HG03571 (cell line): ENCODE results near the gene PDE4C.

Experiments used
- ATAC-seq: cut with Tn5 transposase; IDR thresholded peaks from one replicate; pipeline ENCODE4 v1.9.1; 2021; ENCODE audit not compliant: unreplicated experiment

The PDE4C gene

DNA sequence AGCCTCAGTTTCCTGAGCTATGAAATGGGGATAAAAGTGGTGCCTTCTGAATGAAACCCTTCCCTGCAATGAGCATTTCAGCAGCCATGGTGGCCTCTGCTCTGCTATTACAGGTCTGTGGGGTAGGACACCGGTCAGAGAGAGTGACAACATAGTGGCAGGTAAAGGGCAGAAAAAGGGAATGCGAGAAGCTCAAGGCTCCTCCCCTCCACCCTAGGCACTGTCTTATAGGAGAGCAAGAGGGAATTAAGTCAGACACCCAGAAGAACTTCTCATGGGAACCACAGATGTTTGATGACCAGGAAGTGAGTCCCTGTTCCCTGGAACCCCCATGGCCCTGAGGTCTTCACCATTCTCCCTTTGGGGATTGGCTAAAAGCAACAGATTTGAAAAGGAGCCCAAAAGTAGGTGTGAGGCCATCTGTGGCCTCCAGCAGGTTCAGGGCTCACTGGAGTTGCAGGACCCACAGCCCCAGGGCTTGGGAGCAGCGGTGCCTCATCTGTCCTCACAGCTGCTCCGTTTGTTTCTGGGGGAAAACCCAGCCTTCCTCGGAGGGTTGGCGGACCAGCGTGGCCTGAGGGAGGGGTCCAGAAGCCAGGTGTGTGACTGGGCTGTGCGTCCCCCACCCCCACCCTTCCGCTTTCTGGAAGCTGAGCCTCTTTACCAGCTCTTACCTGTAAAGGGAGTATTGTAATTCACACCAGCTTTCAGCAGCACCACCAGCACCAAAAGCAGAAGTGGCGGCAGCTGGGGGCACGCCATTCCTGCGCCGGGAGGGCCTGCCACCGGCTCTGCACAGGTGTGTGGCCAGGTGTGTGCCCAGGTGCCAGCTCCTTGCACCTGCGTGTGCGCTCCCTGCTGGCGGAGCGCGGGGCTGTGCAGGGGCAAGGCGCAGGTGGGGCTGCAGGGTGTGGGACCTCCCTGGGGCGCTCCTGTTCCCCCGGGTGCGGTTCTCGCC lies 28.6 kb upstream of the PDE4C start:
- ATAC-seq: no peak

DNA sequence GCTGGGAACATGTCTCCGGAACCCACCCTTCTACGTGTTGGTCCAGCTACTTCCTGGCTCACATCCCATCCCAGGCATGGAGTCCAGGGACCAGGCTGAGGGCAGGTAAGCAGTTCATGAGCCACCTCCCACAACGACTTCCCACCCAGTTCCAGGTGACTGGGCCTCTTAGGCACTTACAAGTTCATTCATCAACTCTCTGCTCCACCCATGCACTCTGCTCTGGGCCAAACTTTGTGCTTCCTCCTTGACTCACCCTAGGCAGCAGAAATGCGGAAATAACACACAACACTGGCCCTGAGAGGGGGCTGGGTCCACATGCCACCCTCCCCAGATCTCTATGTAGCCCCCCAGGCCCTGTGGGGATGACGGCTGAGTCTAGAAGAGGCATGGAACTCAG lies 27.5 kb upstream of the PDE4C start:
- ATAC-seq: no peak

DNA sequence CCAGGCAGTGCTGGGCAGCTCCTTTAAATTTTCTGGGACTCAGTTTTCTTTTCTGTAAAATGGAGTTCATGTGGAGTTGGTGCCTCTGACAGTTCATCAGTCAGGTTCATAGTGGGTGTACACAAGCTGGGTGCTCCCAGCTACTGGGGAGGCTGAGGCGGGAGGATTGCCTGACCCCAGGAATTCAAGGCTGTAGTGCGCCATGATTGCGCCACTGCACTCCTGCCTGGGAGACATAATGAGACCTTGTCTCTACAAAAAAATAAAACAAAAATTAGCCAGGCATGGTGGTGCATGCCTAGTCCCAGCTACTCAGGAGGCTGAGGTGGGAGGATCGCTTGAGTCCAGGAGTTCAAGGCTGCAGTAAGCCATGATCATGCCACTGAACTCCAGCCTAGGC lies 26.9 kb upstream of the PDE4C start:
- ATAC-seq: no peak

DNA sequence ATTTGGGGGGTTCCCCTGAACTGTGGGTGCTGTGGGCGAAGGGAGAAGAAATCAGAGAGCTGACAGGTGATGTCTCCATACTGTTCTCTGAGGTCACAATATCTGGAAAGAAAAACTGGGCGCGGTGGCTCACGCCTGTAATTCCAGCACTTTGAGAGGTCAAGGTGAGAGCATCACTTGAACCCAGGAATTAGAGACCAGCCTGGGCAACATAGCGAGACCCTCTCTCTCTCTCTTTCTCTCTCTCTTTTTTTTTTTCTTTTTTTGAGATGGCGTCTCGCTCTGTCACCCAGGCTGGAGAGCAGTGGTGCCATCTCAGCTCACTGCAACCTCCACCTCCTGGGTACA lies 26.1 kb upstream of the PDE4C start:
- ATAC-seq: no peak

DNA sequence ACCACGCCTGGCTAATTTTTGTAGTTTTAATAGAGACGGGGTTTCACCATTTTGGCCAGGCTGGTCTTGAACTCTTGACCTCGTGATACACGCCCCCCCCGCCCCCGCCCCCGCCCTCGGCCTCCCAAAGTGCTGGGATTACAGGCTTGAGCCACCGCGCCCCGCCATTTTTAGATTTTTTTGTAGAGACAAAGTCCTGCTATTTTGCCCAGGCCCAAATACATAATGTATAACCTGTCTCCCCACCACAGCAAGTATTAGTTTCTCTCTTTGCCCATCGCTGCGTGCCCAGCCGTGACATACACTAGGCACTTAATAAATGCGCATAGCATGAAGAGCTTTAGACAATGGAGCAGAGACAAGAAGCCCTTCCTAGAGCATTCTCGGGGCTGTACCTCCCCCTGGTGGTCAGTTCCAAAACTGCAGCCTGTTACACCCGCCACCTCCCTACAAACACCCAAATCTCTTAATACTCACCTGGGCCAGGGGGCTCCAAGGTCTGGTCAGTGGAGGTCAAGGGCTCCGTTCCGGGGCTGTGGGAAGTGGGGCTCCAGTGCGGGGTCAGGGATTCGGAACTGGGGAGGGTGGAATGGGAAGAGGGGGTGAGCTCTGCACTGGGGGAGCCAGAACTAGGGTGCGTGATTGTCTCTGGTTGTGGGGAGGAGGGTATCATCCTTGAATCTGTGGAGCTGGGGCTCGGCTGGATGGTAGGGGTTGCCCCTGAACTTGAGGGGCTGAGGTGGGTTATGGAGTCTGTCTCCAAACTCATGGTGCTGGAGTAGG lies 25.5 kb upstream of the PDE4C start:
- ATAC-seq: no peak

DNA sequence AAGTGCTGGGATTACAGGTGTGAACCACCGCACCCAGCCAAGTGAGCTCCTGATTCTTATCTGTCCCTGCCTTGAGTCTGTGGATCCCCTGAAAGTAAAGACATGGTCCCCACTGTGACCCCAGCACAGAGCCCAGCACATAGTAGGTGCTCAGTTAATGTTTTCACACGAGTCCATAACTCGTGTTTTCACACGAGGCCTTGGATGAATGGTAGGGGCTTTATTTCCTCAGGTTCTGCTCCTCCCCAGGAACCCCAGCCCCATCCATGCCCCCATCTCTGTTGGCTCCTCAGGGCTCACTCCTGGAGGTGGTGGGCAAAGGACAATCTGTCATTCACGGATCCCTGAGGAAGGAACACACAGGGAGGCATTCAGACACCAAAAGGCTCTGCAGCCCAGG lies 23.6 kb upstream of the PDE4C start:
- no peak for ATAC-seq

DNA sequence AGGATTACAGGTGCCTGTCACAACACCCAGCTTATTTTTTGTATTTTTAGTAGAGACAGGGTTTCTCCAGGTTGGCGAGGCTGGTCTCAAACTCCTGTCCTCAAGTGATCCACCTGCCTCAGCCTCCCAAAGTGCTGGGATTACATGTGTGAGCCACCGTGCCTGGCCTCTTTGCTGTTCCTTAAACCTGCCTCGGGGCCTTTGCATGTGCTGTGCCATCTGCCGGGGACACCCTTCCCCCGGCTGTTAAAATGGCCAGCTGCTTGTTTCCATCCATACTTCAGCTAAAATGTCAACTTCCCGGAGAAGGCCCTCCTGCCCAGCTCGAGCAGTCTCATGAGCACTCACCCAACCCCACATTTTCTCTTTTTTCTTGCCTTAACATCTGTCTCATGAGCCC lies 19.1 kb upstream of the PDE4C start:
- no peak for ATAC-seq

DNA sequence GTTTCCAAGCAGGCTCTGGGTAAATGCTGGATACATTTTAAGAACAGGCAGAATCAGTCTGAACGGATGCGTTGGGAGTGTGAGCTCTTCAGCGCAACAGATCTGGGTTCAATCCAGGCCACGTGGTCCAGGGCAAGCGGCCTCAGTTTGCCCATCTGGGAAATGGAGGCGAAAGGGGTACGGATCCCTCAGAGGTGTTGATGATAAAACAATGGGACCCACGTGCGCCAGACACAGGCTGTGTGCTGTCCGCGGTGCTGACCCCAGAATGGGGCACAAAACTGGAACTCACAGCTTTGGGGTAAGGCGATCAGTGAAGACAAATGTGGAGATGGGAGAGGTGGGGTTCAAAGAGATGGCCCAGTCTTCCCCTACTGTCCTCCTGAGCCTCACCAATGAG lies 13.1 kb upstream of the PDE4C start:
- ATAC-seq: no peak

DNA sequence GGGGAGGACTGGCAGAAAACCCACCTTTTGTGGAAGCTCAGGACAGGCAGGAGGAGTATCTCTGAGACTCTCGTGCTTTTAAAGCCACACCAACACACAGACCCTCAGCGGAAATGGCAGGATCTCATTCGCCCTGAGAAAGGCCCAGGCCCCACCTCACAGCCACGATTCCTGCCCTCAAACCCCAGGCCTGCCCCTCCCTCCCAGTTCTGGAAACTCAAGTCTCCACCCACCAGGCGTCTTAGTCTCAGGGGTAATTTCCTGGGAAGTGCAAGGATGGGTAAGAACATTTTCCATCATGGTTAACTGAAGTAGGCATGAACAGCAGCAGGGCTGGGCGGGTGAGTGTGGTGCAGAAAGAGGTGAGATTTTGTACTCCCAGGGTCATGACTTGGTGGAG lies 8.0 kb upstream of the PDE4C start:
- ATAC-seq: no peak

DNA sequence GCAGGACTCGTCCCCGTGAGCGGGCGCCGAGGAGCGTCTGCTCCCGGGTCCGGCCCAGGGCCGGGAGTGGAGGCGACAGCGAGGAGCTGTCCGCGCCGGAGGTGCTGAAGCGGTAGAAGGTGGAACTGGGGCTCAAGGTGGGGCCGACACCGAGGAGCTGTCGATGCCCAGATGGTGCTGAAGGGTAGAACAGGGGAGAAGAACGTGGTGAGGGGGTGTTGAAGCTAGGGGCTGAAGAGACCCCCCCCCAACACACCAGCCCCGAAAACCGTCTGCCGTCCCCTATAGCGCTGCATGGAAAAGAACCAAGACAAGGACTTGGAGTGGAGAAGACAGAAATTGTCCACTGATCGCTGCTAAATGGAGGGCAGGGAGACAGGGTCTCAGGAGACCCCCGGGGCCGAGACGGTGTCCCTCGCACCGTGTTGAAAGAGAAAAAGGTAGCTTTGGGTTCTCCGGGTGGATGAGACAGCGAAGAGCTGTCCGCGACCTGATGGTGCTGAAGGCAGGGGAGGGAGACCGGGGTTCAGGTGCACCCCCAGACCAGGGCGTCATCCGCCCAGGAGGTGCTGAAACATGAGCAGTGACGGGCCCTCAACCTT lies 7.1 kb upstream of the PDE4C start:
- ATAC-seq: no peak

DNA sequence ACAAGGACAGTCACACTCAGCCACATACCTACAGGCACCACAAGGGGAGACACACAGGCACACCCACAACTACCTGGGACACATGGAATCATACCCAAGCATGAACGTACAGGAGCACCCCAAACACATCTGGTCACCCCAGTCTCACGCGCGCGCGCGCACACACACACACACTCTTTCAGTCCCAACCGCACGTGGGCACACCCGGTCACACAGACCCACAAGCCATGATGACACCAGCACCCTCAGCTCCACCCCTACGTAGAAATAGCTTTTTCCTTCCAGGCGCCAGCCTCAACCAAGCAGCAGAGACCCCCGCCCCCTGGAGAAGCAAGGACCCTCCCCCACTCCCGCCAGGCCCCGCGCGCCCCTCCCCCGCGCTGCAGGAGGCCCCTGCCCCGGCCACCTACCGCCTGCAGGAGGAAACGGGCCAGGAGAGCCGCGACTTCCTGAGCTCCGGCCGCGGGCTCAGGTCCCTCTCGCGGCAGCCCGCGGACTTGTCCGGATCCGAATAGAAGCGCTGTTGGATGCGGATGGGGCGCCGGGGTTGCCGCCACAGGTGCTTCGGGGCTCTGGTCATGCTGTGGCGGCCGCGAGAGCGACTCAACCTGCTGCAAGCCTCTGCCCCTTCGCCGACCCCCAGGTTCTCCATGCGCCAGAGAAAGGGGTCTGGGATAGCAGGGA lies 6.4 kb upstream of the PDE4C start:
- ATAC-seq: no peak

DNA sequence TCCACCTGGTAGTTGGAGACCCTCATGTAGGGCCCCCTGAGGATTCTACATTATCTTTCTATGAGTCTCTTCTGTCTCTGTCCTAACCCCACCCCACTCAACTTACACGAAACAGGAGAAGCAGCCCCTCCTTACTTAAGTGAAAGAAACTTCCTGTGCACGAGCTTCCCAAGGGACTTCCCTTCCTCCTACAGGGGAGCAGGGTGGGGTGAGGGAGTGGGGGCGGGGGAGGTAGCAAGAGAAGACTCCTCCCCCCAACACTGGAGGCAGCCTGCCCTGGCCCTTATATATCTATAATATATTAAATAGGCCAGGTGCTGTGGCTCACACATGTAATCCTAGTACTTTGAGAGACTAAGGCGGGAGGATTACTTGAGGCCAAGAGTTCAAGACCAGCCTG lies 5.5 kb upstream of the PDE4C start:
- ATAC-seq: no peak

DNA sequence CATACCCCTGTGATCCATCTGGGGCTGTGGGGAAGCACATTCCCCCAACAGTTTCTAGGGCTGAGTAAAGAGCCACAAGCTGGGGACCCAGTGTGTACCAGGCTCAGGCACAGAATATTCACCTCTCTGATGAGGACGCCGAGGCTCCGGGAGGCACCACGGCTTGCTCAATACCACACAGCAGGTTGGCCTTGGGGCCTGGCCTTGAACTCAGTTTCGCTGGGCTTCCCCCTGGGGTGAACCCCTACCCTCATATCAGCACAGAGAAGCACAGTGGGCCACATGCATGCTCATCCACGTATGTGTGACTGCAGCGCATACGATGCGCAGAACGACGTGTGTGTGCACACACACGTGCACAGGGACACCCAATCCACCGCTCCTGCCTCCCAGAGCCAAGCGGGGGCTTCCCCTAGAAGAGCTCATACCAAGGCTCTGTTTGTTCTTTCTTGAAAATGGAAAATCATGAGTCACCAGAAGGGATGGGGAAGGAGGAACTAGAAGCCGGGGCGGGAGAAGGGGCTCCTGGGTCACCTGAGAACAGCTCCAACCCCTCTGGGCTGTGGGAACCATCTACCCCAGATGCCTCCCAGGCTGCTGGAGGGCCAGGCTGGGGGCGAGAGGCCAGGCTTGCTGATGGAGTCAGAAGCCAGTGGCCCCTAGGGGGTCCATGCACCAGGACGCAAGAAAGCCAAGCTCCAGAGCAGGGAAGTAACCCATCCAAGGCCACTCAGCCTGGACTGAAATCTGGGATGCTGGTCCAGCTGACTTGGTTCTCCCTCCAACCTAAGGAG lies 4.9 kb upstream of the PDE4C start:
- ATAC-seq: no peak

DNA sequence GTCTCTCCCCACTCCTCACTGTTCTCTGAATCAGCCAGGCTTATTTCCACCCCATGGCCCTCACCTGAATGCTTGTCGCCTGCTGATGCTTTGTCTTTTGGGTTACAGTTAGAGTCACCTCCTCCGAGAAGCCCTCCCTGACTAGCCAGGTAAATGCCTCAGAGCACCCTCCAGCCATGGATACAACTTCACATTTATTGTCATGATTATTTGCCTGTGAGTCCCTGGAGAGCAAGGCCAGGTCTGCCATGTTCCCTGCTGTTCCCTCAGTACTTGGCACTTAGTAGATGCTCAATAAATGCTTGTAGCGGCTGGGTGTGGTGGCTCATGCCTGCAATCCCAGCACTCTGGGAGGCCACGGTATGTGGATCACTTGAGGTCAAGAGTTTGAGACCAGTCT lies 3.7 kb upstream of the PDE4C start:
- ATAC-seq: no peak

DNA sequence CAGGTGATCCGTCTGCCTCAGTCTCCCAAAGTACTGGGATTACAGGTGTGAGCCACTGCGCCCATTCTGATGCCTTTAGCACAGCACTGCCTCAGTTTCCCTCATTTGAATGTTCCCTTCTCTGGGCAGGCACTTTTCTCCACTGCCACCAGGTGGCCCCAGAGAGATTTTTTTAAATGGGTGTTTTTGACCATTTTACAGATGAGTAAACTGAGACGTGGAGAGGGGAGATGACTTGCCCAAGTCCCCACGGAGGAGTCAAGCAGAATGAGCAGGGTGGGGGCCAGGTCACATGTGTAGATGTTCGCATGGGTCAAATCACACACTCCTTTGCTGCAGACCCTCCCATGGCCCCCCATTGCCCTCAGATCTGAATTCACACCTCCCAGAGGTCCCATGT lies 3.2 kb upstream of the PDE4C start:
- ATAC-seq: no peak

DNA sequence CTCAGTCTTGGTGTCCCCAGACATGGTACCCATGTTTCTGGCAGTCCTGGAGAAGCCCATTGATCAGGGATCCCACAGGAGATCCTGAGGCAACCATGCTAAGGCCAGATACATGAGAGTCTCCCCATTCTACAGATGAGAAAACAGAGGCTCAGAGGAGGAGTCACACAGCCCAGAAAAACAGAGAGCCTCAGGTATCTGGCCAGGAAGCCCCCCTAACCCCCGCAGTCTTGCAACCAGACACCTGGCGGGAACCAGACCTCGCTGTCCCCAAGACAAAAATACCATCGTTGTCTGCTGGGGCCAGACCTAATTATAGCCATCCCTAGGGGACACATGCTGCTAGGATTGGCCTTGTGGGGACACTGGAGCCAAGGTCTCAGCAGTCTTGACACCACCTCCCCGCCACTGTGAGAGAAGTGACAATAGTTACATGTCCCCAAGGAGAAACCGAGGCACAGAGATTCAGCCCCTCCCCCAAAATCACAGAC lies 1.6 kb upstream of the PDE4C start:
- no peak for ATAC-seq

DNA sequence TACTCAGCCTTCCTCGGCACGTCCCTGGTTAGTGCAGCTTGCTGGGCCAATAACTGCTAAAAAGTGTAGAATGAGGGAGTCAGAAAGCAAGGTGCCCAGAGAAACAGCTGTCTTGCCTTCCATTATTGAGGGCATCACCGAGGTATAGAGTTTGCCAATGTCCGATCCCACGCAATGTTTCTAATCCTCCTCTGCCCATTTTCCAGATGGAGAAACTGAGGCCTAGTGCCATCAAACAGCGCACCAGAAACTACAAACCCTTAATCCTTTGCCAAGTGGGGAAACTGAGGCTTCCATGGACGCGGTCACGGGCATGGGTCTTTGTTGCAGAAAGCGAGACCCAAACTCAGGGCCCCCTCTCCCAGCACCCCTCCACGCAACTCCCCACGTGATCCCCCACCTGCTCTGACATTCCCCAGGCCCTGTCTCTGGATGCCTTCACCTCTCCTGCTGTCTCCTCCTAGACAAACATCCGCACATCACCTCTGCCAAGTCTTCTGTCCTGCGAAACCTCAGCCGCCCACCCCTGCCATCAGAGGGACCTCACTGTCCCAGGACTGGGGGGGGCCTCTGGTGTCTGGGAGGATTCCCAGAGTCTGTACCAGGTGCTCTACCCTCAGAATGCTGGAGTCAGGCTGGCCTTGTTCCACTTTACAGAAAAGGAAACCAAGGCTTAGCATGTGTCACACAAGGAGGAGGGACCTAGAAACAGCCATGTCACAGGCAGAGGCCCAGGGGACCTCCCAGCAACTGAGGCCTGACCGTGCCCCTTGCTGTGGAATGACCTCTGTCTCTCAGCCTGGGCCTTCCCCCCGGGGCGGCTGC lies 930 bp upstream of the PDE4C start:
- no peak for ATAC-seq

DNA sequence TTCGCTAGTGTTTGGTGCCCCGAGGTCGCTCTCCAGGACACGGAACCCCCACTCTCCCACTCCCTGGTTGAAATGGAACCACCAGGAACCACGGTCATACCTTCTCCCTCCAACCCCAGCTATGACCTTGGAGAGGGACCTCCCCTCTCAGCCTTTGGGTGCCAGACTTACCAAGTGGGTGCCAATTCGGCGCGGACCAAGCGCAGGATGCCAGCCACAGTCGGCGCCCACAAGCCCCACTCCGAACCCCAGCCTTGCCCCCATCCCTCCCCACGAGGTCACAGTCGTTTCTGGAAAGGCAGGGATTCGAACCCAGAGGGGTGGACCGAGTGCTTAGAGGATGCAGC lies 910 bp downstream of the PDE4C start:
- no peak for ATAC-seq

DNA sequence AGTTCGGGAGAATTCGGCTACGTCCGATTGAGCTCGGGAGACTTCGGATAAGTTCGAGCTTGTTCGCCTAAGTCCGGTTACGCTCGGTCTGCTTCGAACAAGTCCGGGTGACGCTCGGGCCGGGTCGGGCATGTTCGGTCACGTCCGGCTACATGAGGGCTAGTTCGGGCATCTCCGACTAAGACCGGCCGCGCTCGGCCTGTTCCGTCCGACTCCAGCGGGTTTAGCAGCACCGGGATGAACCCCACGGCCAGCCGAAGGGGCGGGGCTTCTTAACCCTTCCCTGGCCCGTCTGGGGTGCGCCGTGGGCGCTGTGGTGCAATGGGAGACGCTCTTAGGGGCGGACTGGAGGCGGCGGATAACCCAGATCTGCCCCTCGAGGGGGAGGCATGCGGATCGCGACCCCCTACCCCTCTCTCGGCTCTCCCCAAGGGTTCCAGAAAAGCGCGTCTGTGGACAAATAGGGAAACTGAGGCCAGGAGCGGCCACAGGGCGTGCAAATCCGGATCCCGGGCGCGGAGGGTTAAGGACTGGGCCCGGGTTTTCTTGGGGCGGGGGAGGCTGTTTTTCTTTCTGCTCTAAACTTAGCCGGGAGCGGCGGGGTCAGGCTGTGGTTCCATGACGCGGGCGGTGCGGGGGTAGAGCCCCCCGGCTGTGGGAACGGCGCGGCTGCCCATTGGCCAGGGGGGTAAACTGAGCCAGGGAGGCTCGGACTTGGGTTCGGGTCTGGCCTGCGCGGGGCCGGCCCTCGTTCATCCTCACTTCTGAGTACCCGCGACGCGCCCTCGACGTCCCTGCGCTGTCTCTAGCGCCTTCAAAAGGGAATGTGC lies 1.5 kb downstream of the PDE4C start:
- ATAC-seq: peak; percentile 89
